SK-N-MC (cell line): Measurements from ENCODE around the gene PI16.

Experiments used
- EZH2 ChIP-seq: fragments of 200-600 bp; sonication (generic); IDR thresholded peaks from one replicate; pipeline ENCODE4 v1.6.1; 2017; ENCODE audit warnings: antibody characterized with exemption
- FOXP2 ChIP-seq: optimal IDR thresholded peaks from 2 replicates; pipeline ENCODE3; 2011; ENCODE audit warnings: mild to moderate bottlenecking, moderate library complexity; ENCODE audit not compliant: insufficient read depth; ENCODE audit errors: extremely low read length, control extremely low read depth
- POLR2AphosphoS5 ChIP-seq: IDR thresholded peaks from 2 replicates; pipeline ENCODE4 v1.6.1; 2012; ENCODE audit warnings: mild to moderate bottlenecking, low read depth, low read length, borderline replicate concordance

GRCh38 chr6:36998723-36999038 is 44.1 kb downstream of the PI16 start:
- TF ChIP-seq POLR2AphosphoS5 (no peak), EZH2 (no peak), FOXP2 (no peak)
